Subcutaneous abdominal adipose tissue (tissue), 5 donors: ENCODE data around the gene WDR45.

Experiments used
- H3K27ac ChIP-seq: one replicate; pipeline ENCODE4 v1.7.0; 2013; ENCODE audit warnings: low read depth, mild to moderate bottlenecking, inconsistent platforms, low read length, moderate library complexity
- H3K27me3 ChIP-seq, 5 donors: one replicate each; pipeline ENCODE4 v1.7.0; 2013; ENCODE audit warnings: low read length in 5 of 5, inconsistent platforms in 1 of 5; ENCODE audit not compliant: control insufficient read depth in 5 of 5, insufficient read depth in 4 of 5
- H3K36me3 ChIP-seq, 5 donors: one replicate each; pipeline ENCODE4 v1.7.0; 2013; ENCODE audit warnings: low read length in 5 of 5; ENCODE audit not compliant: control insufficient read depth in 5 of 5, insufficient read depth in 5 of 5
- H3K4me1 ChIP-seq, 5 donors: one replicate each; pipeline ENCODE4 v1.7.0; 2013; ENCODE audit warnings: low read length in 5 of 5, mild to moderate bottlenecking in 3 of 5, moderate library complexity in 1 of 5; ENCODE audit not compliant: control insufficient read depth in 5 of 5, insufficient read depth in 5 of 5
- H3K4me3 ChIP-seq, 5 donors: one replicate each; pipeline ENCODE4 v1.7.0; 2013; ENCODE audit warnings: low read length in 5 of 5, low read depth in 1 of 5
- H3K9ac ChIP-seq, 5 donors: one replicate each; pipeline ENCODE4 v1.7.0; 2013; ENCODE audit warnings: low read length in 5 of 5, mild to moderate bottlenecking in 4 of 5, moderate library complexity in 3 of 5
- H3K9me3 ChIP-seq, 5 donors: one replicate each; pipeline ENCODE4 v1.7.0; 2013; ENCODE audit warnings: low read length in 5 of 5; ENCODE audit not compliant: control insufficient read depth in 5 of 5
- donor health status: healthy.
- donor health status: healthy.
- donor health status: healthy.
- donor health status: healthy.
- donor health status: healthy.

The WDR45 gene

GRCh38 chrX:49066278-49066677, 13.4 kb downstream of the WDR45 start:
- no peaks in the 10 kb centered on the region for H3K9me3 ChIP-seq
- H3K36me3 ChIP-seq, result peaks cover 0 to 25% (median 8%) of the 10 kb centered on the region in 5 donors
- peaks cover 0 to 6% (median 5%) of the 10 kb centered on the region in 5 donors for H3K27me3 ChIP-seq

GRCh38 chrX:49064735-49065134, 15.0 kb downstream of the WDR45 start:
- no peak overlapping the region for H3K4me3 ChIP-seq
- no peaks in the 10 kb centered on the region for H3K9me3 ChIP-seq
- no peaks in the 10 kb centered on the region for H3K4me1 ChIP-seq
- peaks cover 0 to 25% (median 8%) of the 10 kb centered on the region in 5 donors for H3K36me3 ChIP-seq
- peaks cover 0 to 8% (median 6%) of the 10 kb centered on the region in 5 donors for H3K27me3 ChIP-seq
- H3K9ac ChIP-seq, result no peak overlapping the region
- no peak overlapping the region for H3K27ac ChIP-seq

More at GRCh38 chrX:49066278-49066677, 13.4 kb downstream of the WDR45 start:
- Histone ChIP-seq H3K4me3 (no peak overlapping the region), H3K9ac (no peak overlapping the region), H3K27ac (no peak overlapping the region), H3K4me1 (no peaks in the 10 kb centered on the region)

GRCh38 chrX:49064303-49064702, 15.4 kb downstream of the WDR45 start:
- Histone ChIP-seq H3K9ac (no peak overlapping the region), H3K27ac (no peak overlapping the region), H3K27me3 (peaks cover 0 to 8% (median 6%) of the 10 kb centered on the region in 5 donors), H3K4me1 (no peaks in the 10 kb centered on the region), H3K4me3 (no peak overlapping the region), H3K36me3 (peaks cover 0 to 25% (median 8%) of the 10 kb centered on the region in 5 donors), H3K9me3 (no peaks in the 10 kb centered on the region)

- H3K4me3 ChIP-seq, result no peak overlapping the region
- no peak overlapping the region for H3K27ac ChIP-seq
- H3K9me3 ChIP-seq, result no peaks in the 10 kb centered on the region
- peaks cover 0 to 3% (median 0%) of the 10 kb centered on the region in 5 donors for H3K4me1 ChIP-seq
- H3K9ac ChIP-seq, result no peak overlapping the region
- peaks cover 0 to 25% (median 8%) of the 10 kb centered on the region in 5 donors for H3K36me3 ChIP-seq
- peaks cover 0 to 6% (median 3%) of the 10 kb centered on the region in 5 donors for H3K27me3 ChIP-seq
These were observed 16.0 kb downstream of the WDR45 start for GRCh38 chrX:49063715-49064114.

- Histone ChIP-seq H3K4me1 (peaks cover 0 to 3% (median 0%) of the 10 kb centered on the region in 5 donors), H3K27ac (no peak overlapping the region), H3K36me3 (peaks cover 0 to 25% (median 8%) of the 10 kb centered on the region in 5 donors), H3K4me3 (no peak overlapping the region), H3K27me3 (peaks cover 0 to 15% (median 8%) of the 10 kb centered on the region in 5 donors), H3K9ac (no peak overlapping the region), H3K9me3 (no peaks in the 10 kb centered on the region)
These were observed 17.8 kb downstream of the WDR45 start for GRCh38 chrX:49061916-49062315.

- Histone ChIP-seq H3K4me1 (peaks cover 0 to 3% (median 0%) of the 10 kb centered on the region in 5 donors), H3K27ac (no peak overlapping the region)
These were observed 18.2 kb downstream of the WDR45 start for GRCh38 chrX:49061490-49061889.

GRCh38 chrX:49060914-49061313, 18.8 kb downstream of the WDR45 start:
- peaks cover 0 to 25% (median 6%) of the 10 kb centered on the region in 5 donors for H3K36me3 ChIP-seq
- no peak overlapping the region for H3K9ac ChIP-seq
- no peak overlapping the region for H3K4me3 ChIP-seq
- H3K27me3 ChIP-seq, result peaks cover 0 to 17% (median 8%) of the 10 kb centered on the region in 5 donors
- peaks cover 0 to 3% (median 0%) of the 10 kb centered on the region in 5 donors for H3K4me1 ChIP-seq
- no peak overlapping the region for H3K27ac ChIP-seq
- H3K9me3 ChIP-seq, result no peaks in the 10 kb centered on the region

More at GRCh38 chrX:49061490-49061889, 18.2 kb downstream of the WDR45 start:
- Histone ChIP-seq H3K27me3 (peaks cover 0 to 17% (median 8%) of the 10 kb centered on the region in 5 donors), H3K36me3 (peaks cover 0 to 25% (median 8%) of the 10 kb centered on the region in 5 donors), H3K4me3 (no peak overlapping the region), H3K9ac (no peak overlapping the region), H3K9me3 (no peaks in the 10 kb centered on the region)

- H3K4me1 ChIP-seq, result peaks cover 0 to 3% (median 0%) of the 10 kb centered on the region in 5 donors
- peaks cover 0 to 12% (median 8%) of the 10 kb centered on the region in 5 donors for H3K27me3 ChIP-seq
- peaks cover 0 to 17% (median 3%) of the 10 kb centered on the region in 5 donors for H3K36me3 ChIP-seq
- H3K9ac ChIP-seq, result no peak overlapping the region
- no peak overlapping the region for H3K27ac ChIP-seq
- no peak overlapping the region for H3K4me3 ChIP-seq
- peaks cover 0 to under 1% (median 0%) of the 10 kb centered on the region in 5 donors for H3K9me3 ChIP-seq
These were observed 20.0 kb downstream of the WDR45 start for GRCh38 chrX:49059681-49060085.

GRCh38 chrX:49059201-49059600, 20.5 kb downstream of the WDR45 start:
- Histone ChIP-seq H3K27me3 (peaks cover 0 to 12% (median 8%) of the 10 kb centered on the region in 5 donors), H3K4me1 (peaks cover 0 to 5% (median 0%) of the 10 kb centered on the region in 5 donors), H3K4me3 (no peak overlapping the region), H3K9ac (no peak overlapping the region), H3K27ac (no peak overlapping the region), H3K36me3 (peaks cover 0 to 12% (median 0%) of the 10 kb centered on the region in 5 donors), H3K9me3 (peaks cover 0 to 5% (median 3%) of the 10 kb centered on the region in 5 donors)

GRCh38 chrX:49058794-49059193, 20.9 kb downstream of the WDR45 start, which contains the start of gene CCDC120:
CCDC120 (plus strand) TSS chrX:49058999; CDS start chrX:49062042, 3,043 bp downstream.
- H3K36me3 ChIP-seq, result peaks cover 0 to 8% (median 0%) of the 10 kb centered on the region in 5 donors
- peaks cover 0 to 12% (median 8%) of the 10 kb centered on the region in 5 donors for H3K27me3 ChIP-seq
- no peak within 1 kb of the TSS for H3K27ac ChIP-seq
- H3K4me3 ChIP-seq, result no peak within 1 kb of the TSS
- H3K4me1 ChIP-seq, result peaks cover 0 to 8% (median 4%) of the 10 kb centered on the region in 5 donors
- H3K9ac ChIP-seq, result no peak within 1 kb of the TSS
- peaks cover 0 to 8% (median 7%) of the 10 kb centered on the region in 5 donors for H3K9me3 ChIP-seq
